A673 (cell line): ENCODE data around the gene EGFR. TPM values are rescaled to one million over a fixed set of nuclear protein-coding genes. Genes with fewer than 3 reads are reported as not detected.

Source experiments
- BruUV-seq: library from RNA; stranded (reverse); fragments of 400-500 nt; replicated peaks from 2 replicates; lab custom pipeline; 2021; lab: Mats Ljungman, UMichigan
- CTCF ChIA-PET: fragments of 300-600 bp; sonication (Branson Sonifier 250); formaldehyde crosslinking; loops from one replicate; lab custom pipeline; 2022; ENCODE audit warnings: antibody characterized with exemption; lab: Charles Lee
- POLR2A ChIA-PET: fragments of 300-600 bp; sonication (Branson Sonifier 250); formaldehyde crosslinking; loops from one replicate; lab custom pipeline; 2022; ENCODE audit warnings: antibody characterized with exemption; ENCODE audit not compliant: low non-redundant PET; lab: Charles Lee
- DNase-seq: peaks from one replicate; pipeline ENCODE4 v3.0.0-alpha.2; 2015; ENCODE audit warnings: low spot score
- H3K27ac ChIP-seq: fragments of 200-600 bp; sonication (generic); 2 replicates; pipeline ENCODE4 v1.5.1; 2016; ENCODE audit warnings: mixed run types, low read depth, mild to moderate bottlenecking, mixed read lengths, antibody characterized with exemption, low read length; ENCODE audit not compliant: poor library complexity, severe bottlenecking
- H3K27me3 ChIP-seq: fragments of 200-600 bp; sonication (generic); replicated peaks from 2 replicates; pipeline ENCODE4 v1.6.1; 2017; ENCODE audit warnings: mixed run types, low read depth, mild to moderate bottlenecking, mixed read lengths, antibody characterized with exemption, low read length; ENCODE audit not compliant: insufficient read depth, poor library complexity
- H3K36me3 ChIP-seq: fragments of 200-600 bp; sonication (generic); 2 replicates; pipeline ENCODE4 v1.6.1; 2016; ENCODE audit warnings: mixed run types, mild to moderate bottlenecking, mixed read lengths, antibody characterized with exemption, low read length; ENCODE audit not compliant: insufficient read depth, poor library complexity, severe bottlenecking
- H3K4me1 ChIP-seq: fragments of 200-600 bp; sonication (generic); 2 replicates; pipeline ENCODE4 v1.6.1; 2017; ENCODE audit warnings: mixed run types, mild to moderate bottlenecking, mixed read lengths, antibody characterized with exemption, low read length; ENCODE audit not compliant: insufficient read depth, poor library complexity, severe bottlenecking
- H3K4me3 ChIP-seq: fragments of 200-600 bp; sonication (generic); 2 replicates; pipeline ENCODE4 v1.5.1; 2016; ENCODE audit warnings: low read depth, mixed run types, mild to moderate bottlenecking, mixed read lengths, low read length; ENCODE audit not compliant: poor library complexity, severe bottlenecking
- H3K9me3 ChIP-seq: fragments of 200-600 bp; sonication (generic); 2 replicates; pipeline ENCODE4 v1.6.1; 2016; ENCODE audit warnings: mixed run types, low read depth, mild to moderate bottlenecking, mixed read lengths, antibody characterized with exemption, low read length; ENCODE audit not compliant: poor library complexity, severe bottlenecking
- CTCF ChIP-seq: fragments of 300-800, 200-600 bp; sonication (generic); conservative IDR thresholded peaks from 2 replicates; pipeline ENCODE4 v1.5.1; 2017; ENCODE audit warnings: low read depth, mild to moderate bottlenecking, antibody characterized with exemption, low read length, moderate library complexity, mixed read lengths
- EZH2 ChIP-seq: fragments of 200-600 bp; sonication (generic); IDR thresholded peaks from 2 replicates; pipeline ENCODE4 v1.6.1; 2017; ENCODE audit warnings: borderline replicate concordance, low read depth, mild to moderate bottlenecking, mixed read lengths, antibody characterized with exemption, low read length; ENCODE audit not compliant: poor library complexity, severe bottlenecking
- intact Hi-C: fragments of 100-400 bp; cut with micrococcal nuclease; formaldehyde crosslinking; loops from one replicate; pipeline ENCODE4 v1.10.0; 2022; ENCODE audit not compliant: unreplicated experiment
- total RNA-seq: library from RNA; stranded (reverse); gene quantifications from 2 replicates; pipeline ENCODE4 v1.2.3, GENCODE V29; 2021

The EGFR gene
- total RNA-seq, 1 experiment from 2014 or later = 0.84 TPM

GRCh38 chr7:55177068-55177530, 158.3 kb downstream of the EGFR start:
- intact Hi-C loops = no loop called here
- H3K27me3 ChIP-seq = no peaks in the 10 kb centered on the region
- POLR2A ChIA-PET = no interaction called here
- no TSS peak for BruUV-seq
- DNase-seq = no peak
- H3K4me3 ChIP-seq = no peak overlapping the region
- H3K9me3 ChIP-seq = no peaks in the 10 kb centered on the region
- CTCF ChIA-PET = no interaction called here
- TF ChIP-seq EZH2 = no peak
- no peak for TF ChIP-seq CTCF
- H3K27ac ChIP-seq = no peak overlapping the region
- H3K36me3 ChIP-seq = no peaks in the 10 kb centered on the region
- no peaks in the 10 kb centered on the region for H3K4me1 ChIP-seq

GRCh38 chr7:55177589-55178261, 158.9 kb downstream of the EGFR start:
- Histone ChIP-seq H3K9me3 (no peaks in the 10 kb centered on the region), H3K4me1 (no peaks in the 10 kb centered on the region), H3K27ac (no peak overlapping the region), H3K36me3 (no peaks in the 10 kb centered on the region), H3K4me3 (no peak overlapping the region), H3K27me3 (no peaks in the 10 kb centered on the region)
- BruUV-seq = no TSS peak
- no peak for TF ChIP-seq CTCF
- TF ChIP-seq EZH2 = no peak
- no peak for DNase-seq
- ChIA-PET POLR2A (interaction anchor here (0.6 kb wide), 1 partner anchor 1007 kb away, joined by 4 read pairs; no protein-coding TSS in a partner anchor), CTCF (no interaction called here)
- intact Hi-C loops = no loop called here

- ChIA-PET CTCF (no interaction called here), POLR2A (interaction anchor here (0.6 kb wide), 1 partner anchor 1008 kb away, joined by 4 read pairs; no protein-coding TSS in a partner anchor)
- intact Hi-C loops = no loop called here
- H3K9me3 ChIP-seq = no peaks in the 10 kb centered on the region
- no peak overlapping the region for H3K4me3 ChIP-seq
- H3K27ac ChIP-seq = no peak overlapping the region
- H3K36me3 ChIP-seq = no peaks in the 10 kb centered on the region
- BruUV-seq = no TSS peak
- TF ChIP-seq EZH2 = no peak
- TF ChIP-seq CTCF = no peak
- DNase-seq = no peak
- no peaks in the 10 kb centered on the region for H3K4me1 ChIP-seq
- no peaks in the 10 kb centered on the region for H3K27me3 ChIP-seq
These were observed 159.6 kb downstream of the EGFR start for GRCh38 chr7:55178292-55178862.
